Neutrophil (primary cell): ENCODE results near the gene KLHL13.
A peak's percentile ranks its signal among the peaks of the same experiment; 100 is the strongest.
"Not testable (repeated sequence)": the region's sequence is repeated elsewhere in the genome, so short reads cannot be mapped to it uniquely, and the experiment has no call there.

Experiments used
- H3K27ac ChIP-seq: fragments of 200-600 bp; sonication (generic); 2 replicates; pipeline ENCODE4 v1.5.1; 2016; ENCODE audit warnings: mild to moderate bottlenecking, moderate library complexity
- H3K27me3 ChIP-seq: fragments of 200-600 bp; sonication (generic); 2 replicates; pipeline ENCODE4 v1.6.0; 2016; ENCODE audit warnings: mild to moderate bottlenecking
- H3K36me3 ChIP-seq: fragments of 200-600 bp; sonication (generic); 2 replicates; pipeline ENCODE4 v1.5.1; 2017
- H3K4me1 ChIP-seq, 2 experiments: fragments of 200-600 bp in 1 of 2; sonication (generic) in 1 of 2; 1 replicate in 1 of 2; 2 replicates in 1 of 2; pipeline versions ENCODE4 v1.5.1 to v1.6.1; 2013 to 2016; ENCODE audit warnings: low read depth in 1 of 2, low read length in 1 of 2, mild to moderate bottlenecking in 1 of 2, moderate library complexity in 1 of 2; ENCODE audit not compliant: control insufficient read depth in 1 of 2, insufficient read depth in 1 of 2
- H3K4me3 ChIP-seq, 2 experiments: fragments of 200-600 bp in 1 of 2; sonication (generic) in 1 of 2; 1 replicate in 1 of 2; 2 replicates in 1 of 2; pipeline ENCODE4 v1.5.1; 2013 to 2016; ENCODE audit warnings: low read depth in 1 of 2, low read length in 1 of 2, mild to moderate bottlenecking in 1 of 2, moderate library complexity in 1 of 2
- H3K9me3 ChIP-seq: fragments of 200-600 bp; sonication (generic); 2 replicates; pipeline ENCODE4 v1.5.1; 2016
- CTCF ChIP-seq: fragments of 200-600 bp; sonication (generic); IDR thresholded peaks from 2 replicates; pipeline ENCODE4 v1.5.1; 2016; ENCODE audit warnings: antibody characterized with exemption

The KLHL13 gene

GRCh38 chrX:118129681-118130080, 13.1 kb upstream of the KLHL13 start:
- Histone ChIP-seq H3K4me3 (no peak overlapping the region), H3K36me3 (no peaks in the 10 kb centered on the region), H3K9me3 (no peaks in the 10 kb centered on the region), H3K4me1 (no peaks in the 10 kb centered on the region), H3K27me3 (no peaks in the 10 kb centered on the region), H3K27ac (no peak overlapping the region)
- TF ChIP-seq CTCF, result no peak

- Histone ChIP-seq H3K27ac (no peak overlapping the region), H3K4me1 (no peaks in the 10 kb centered on the region), H3K27me3 (no peaks in the 10 kb centered on the region), H3K36me3 (no peaks in the 10 kb centered on the region), H3K4me3 (no peak overlapping the region), H3K9me3 (no peaks in the 10 kb centered on the region)
- TF ChIP-seq CTCF, result no peak
Measured at GRCh38 chrX:118128724-118129123, 12.1 kb upstream of the KLHL13 start.

- no peaks in the 10 kb centered on the region for H3K9me3 ChIP-seq
- no peak for TF ChIP-seq CTCF
- no peaks in the 10 kb centered on the region for H3K27me3 ChIP-seq
- H3K36me3 ChIP-seq, result no peaks in the 10 kb centered on the region
- no peak overlapping the region for H3K27ac ChIP-seq
- no peak overlapping the region for H3K4me3 ChIP-seq
- no peaks in the 10 kb centered on the region for H3K4me1 ChIP-seq
Measured at GRCh38 chrX:118126286-118126685, 9.7 kb upstream of the KLHL13 start.

- not testable (repeated sequence) for H3K27ac ChIP-seq, H3K4me3 ChIP-seq, H3K36me3 ChIP-seq, H3K9me3 ChIP-seq, H3K27me3 ChIP-seq, H3K4me1 ChIP-seq
Measured at GRCh38 chrX:118124243-118124642, 7.6 kb upstream of the KLHL13 start.

GRCh38 chrX:118117741-118118140, 1.1 kb upstream of the KLHL13 start:
- TF ChIP-seq CTCF, result no peak
- no peak overlapping the region for H3K4me3 ChIP-seq

GRCh38 chrX:118115953-118116712, 477 bp downstream of the KLHL13 start:
- TF ChIP-seq CTCF, result no peak
- Histone ChIP-seq H3K4me3 (peak overlapping the region in 1 of 2 experiments; percentile 28), H3K36me3 (no peaks in the 10 kb centered on the region), H3K27me3 (peaks cover 44% of the 10 kb centered on the region), H3K9me3 (no peaks in the 10 kb centered on the region), H3K27ac (no peak overlapping the region), H3K4me1 (peaks cover 0 to 3% of the 10 kb centered on the region in 2 experiments)

More at GRCh38 chrX:118117741-118118140, 1.1 kb upstream of the KLHL13 start:
- peaks cover 0 to 3% of the 10 kb centered on the region in 2 experiments for H3K4me1 ChIP-seq
- no peaks in the 10 kb centered on the region for H3K36me3 ChIP-seq
- H3K27me3 ChIP-seq, result peaks cover 44% of the 10 kb centered on the region
- no peak overlapping the region for H3K27ac ChIP-seq
- no peaks in the 10 kb centered on the region for H3K9me3 ChIP-seq
